Uterus (tissue), 4 donors: ENCODE results near the gene CTSD. TPM values are rescaled to one million over a fixed set of nuclear protein-coding genes. Genes with fewer than 3 reads are reported as not detected.

ENCODE experiments used
- DNase-seq, 2 donors: peaks; one replicate each; pipeline ENCODE4 v3.0.0-alpha.2; 2019 to 2020
- H3K27ac ChIP-seq, 2 donors: fragments of 200-600 bp; sonication (generic); 1 replicate in 1 of 2; 2 replicates in 1 of 2; pipeline ENCODE4 v1.5.1; 2016 to 2018
- H3K27me3 ChIP-seq, 2 donors: fragments of 200-600 bp; sonication (generic); one replicate each; pipeline ENCODE4 v1.5.1; 2018 to 2019; ENCODE audit warnings: control low read depth in 1 of 2
- H3K36me3 ChIP-seq, 2 donors: fragments of 200-600 bp; sonication (generic); one replicate each; pipeline ENCODE4 v1.5.1; 2019; ENCODE audit warnings: control low read depth in 1 of 2
- H3K4me1 ChIP-seq, 2 donors: fragments of 200-600 bp; sonication (generic); one replicate each; pipeline ENCODE4 v1.5.1; 2018 to 2019; ENCODE audit warnings: control low read depth in 1 of 2
- H3K4me3 ChIP-seq, 2 donors: fragments of 200-600 bp; sonication (generic); 1 replicate in 1 of 2; 2 replicates in 1 of 2; pipeline ENCODE4 v1.5.1; 2018 to 2019; ENCODE audit warnings: mild to moderate bottlenecking in 1 of 2
- H3K9me3 ChIP-seq, 2 donors: fragments of 200-600 bp; sonication (generic); one replicate each; pipeline ENCODE4 v1.5.1; 2019; ENCODE audit warnings: control low read depth in 1 of 2
- POLR2A ChIP-seq, 2 donors: fragments of 450-650 bp; IDR thresholded peaks; one replicate each; pipeline ENCODE4 v1.6.1; 2016; ENCODE audit warnings: antibody characterized with exemption in 2 of 2, mild to moderate bottlenecking in 1 of 2, moderate library complexity in 1 of 2
- intact Hi-C: fragments of 100-400 bp; cut with DNase I; formaldehyde crosslinking; loops from one replicate; pipeline ENCODE4 v1.15.1; 2023; ENCODE audit warnings: low total_unique reads
- total RNA-seq, 4 donors: library from RNA; depleted of rRNA in 3 of 4; stranded (reverse); fragments of >200 nt in 3 of 4; gene quantifications; one replicate each; pipeline versions ENCODE4 v1.1.0 to v1.2.4, GENCODE V29; 2014 to 2023
- TF ChIP-seq, protein P1 (sequence below), 4 experiments: fragments of 200-600 bp in 2 of 4; fragments of 450-650 bp in 2 of 4; sonication (generic) in 2 of 4; IDR thresholded peaks; one replicate each; pipeline ENCODE4 v1.5.1; 2016 to 2019; ENCODE audit warnings: antibody characterized with exemption in 4 of 4, mild to moderate bottlenecking in 2 of 4, moderate library complexity in 1 of 4
- donor health status: DM: yes; HTN: yes; CAD: no.

The CTSD gene
- total RNA-seq, 4 donors from 2014 or later, result 80.0 to 188 (median 126) TPM

DNA sequence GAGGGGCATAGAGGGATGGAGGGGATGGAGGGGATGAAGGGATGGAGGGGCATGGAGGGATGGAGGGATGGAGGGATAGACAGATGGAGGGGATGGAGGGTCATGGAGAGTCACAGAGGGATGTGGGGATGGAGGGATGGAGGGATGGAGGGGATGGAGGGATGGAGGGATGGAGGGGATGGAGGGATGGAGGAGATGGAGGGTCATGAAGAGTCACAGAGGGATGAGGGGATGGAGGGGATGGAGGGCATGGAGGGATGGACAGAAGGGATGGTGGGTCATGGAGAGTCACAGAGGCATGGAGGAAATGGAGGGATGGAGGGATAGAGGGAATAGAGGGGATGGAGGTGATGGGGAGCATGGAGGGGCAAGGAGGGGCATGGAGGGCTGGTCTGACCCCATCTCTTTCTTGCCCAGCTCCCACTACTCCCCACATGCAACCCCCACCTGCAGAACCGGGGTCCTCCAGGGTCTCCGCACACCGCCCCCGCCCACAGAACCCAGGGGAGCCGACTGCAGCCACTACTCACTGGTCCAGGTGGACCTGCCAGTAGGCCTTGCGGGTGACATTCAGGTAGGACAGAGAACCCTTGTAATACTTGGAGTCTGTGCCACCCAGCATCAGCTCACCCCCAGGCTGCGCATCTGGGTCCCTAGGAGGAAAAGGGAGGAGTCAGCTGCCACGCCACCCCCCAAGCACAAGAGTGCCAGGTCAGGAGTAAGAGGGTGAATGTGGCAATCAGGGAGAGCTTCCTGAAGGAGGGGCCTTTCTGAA is 9.2 kb downstream of the CTSD start:
- no peaks in the 10 kb centered on the region for H3K36me3 ChIP-seq
- no peak for DNase-seq
- H3K4me1 ChIP-seq, result peaks cover 0 to 2% of the 10 kb centered on the region in 2 donors
- intact Hi-C loops, result no loop called here
- TF ChIP-seq, protein P1, sequence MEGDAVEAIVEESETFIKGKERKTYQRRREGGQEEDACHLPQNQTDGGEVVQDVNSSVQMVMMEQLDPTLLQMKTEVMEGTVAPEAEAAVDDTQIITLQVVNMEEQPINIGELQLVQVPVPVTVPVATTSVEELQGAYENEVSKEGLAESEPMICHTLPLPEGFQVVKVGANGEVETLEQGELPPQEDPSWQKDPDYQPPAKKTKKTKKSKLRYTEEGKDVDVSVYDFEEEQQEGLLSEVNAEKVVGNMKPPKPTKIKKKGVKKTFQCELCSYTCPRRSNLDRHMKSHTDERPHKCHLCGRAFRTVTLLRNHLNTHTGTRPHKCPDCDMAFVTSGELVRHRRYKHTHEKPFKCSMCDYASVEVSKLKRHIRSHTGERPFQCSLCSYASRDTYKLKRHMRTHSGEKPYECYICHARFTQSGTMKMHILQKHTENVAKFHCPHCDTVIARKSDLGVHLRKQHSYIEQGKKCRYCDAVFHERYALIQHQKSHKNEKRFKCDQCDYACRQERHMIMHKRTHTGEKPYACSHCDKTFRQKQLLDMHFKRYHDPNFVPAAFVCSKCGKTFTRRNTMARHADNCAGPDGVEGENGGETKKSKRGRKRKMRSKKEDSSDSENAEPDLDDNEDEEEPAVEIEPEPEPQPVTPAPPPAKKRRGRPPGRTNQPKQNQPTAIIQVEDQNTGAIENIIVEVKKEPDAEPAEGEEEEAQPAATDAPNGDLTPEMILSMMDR (IDR thresholded peaks at IDR 0.05), result no peak
- TF ChIP-seq POLR2A (IDR thresholded peaks at IDR 0.05), result no peak
- no peaks in the 10 kb centered on the region for H3K27me3 ChIP-seq
- no peaks in the 10 kb centered on the region for H3K9me3 ChIP-seq
- no peak overlapping the region for H3K27ac ChIP-seq
- H3K4me3 ChIP-seq, result no peak overlapping the region

DNA sequence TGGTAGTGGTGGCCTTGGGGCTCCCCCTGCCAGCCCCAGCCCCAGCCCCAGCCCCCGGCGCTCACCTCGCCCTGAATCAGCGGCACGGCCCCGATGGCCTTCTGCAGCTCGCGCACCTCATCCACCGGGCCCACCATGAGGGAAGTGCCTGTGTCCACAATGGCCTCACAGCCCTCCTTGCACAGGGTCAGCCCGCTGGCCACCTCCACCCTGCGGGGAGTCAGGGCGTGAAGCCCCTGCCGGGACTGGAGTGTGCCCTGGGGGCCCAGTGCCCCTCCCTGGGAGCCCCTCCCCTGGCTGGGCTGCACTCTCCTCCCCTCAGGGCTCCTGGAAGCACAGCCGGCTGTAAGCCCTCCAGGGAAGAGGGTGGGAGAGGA is 9.8 kb downstream of the CTSD start:
- H3K27me3 ChIP-seq, result peaks cover 0 to 3% of the 10 kb centered on the region in 2 donors
- no peak for DNase-seq
- H3K4me1 ChIP-seq, result peaks cover 0 to 9% of the 10 kb centered on the region in 2 donors
- intact Hi-C loops, result no loop called here
- TF ChIP-seq POLR2A (IDR thresholded peaks at IDR 0.05), result no peak
- TF ChIP-seq, protein P1 (IDR thresholded peaks at IDR 0.05), result no peak
- H3K27ac ChIP-seq, result no peak overlapping the region
- H3K36me3 ChIP-seq, result no peaks in the 10 kb centered on the region
- H3K4me3 ChIP-seq, result no peak overlapping the region
- no peaks in the 10 kb centered on the region for H3K9me3 ChIP-seq

DNA sequence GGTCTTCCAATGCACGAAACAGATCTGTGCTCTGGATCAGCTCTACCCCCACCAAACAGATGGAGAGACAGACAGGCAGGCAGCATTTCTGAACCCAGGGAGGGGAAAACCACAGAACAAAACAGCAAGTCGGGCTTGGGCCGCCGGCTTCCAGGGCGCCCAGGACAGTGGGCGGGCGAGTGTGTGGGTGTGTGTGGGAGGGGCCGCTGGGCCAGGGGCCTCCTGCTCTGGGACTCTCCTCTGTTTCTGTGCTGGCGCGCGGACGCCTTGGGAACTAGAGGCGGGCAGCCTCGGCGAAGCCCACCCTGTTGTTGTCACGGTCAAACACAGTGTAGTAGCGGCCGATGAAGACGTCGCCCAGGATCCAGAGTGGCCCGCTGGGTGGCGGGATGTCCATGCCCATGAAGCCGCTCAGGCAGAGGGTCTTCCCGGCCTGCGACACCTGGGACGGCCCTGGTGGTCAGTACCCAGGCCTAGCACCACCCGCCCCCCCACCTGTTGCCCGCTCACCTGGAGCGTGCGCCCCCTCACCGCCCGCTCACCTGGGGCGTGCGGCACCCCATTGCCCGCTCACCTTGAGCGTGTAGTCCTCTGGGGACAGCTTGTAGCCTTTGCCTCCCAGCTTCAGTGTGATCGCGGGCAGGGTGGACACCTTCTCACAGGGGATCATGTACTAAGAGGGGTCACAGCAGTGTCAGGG is 10.3 kb downstream of the CTSD start:
- Histone ChIP-seq H3K9me3 (no peaks in the 10 kb centered on the region), H3K4me1 (peaks cover 0 to 10% of the 10 kb centered on the region in 2 donors), H3K27ac (no peak overlapping the region), H3K4me3 (no peak overlapping the region), H3K36me3 (no peaks in the 10 kb centered on the region), H3K27me3 (peaks cover 0 to 3% of the 10 kb centered on the region in 2 donors)
- TF ChIP-seq POLR2A (IDR thresholded peaks at IDR 0.05), result no peak
- TF ChIP-seq, protein P1 (IDR thresholded peaks at IDR 0.05), result no peak
- intact Hi-C loops, result no loop called here
- no peak for DNase-seq

DNA sequence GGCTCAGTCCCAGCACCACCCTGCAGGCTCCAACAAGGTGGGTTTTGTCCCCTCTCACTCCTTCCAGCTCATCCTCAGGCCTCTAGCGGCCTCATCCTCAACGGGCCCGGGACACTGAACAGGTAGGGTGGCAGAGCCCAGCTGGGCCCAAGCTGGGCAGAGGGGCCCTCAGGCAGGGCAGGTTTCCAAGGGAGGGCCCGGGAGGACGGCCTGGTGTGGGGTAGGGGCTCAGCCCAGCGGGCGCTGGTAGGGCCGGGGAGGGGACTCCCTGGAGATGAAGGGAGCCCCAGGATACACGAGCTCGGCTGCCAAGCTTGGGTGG is 10.9 kb downstream of the CTSD start:
- Histone ChIP-seq H3K36me3 (no peaks in the 10 kb centered on the region), H3K9me3 (no peaks in the 10 kb centered on the region), H3K4me3 (no peak overlapping the region), H3K27me3 (peaks cover 0 to 3% of the 10 kb centered on the region in 2 donors), H3K27ac (no peak overlapping the region), H3K4me1 (peaks cover 0 to 10% of the 10 kb centered on the region in 2 donors)
- TF ChIP-seq, protein P1 (IDR thresholded peaks at IDR 0.05), result no peak
- no peak for TF ChIP-seq POLR2A (IDR thresholded peaks at IDR 0.05)
- intact Hi-C loops, result no loop called here
- DNase-seq, result no peak
